GM12874 (cell line): ENCODE results near the gene PPP1R14C.

ENCODE experiments used
- CTCF ChIP-seq: IDR thresholded peaks from 2 replicates; pipeline ENCODE4 v1.5.1; 2011; ENCODE audit warnings: low read depth, mild to moderate bottlenecking, control low read depth, low read length, moderate library complexity; ENCODE audit not compliant: insufficient read depth

Gene PPP1R14C

GRCh38 chr6:150280703-150281102 lies 137.9 kb downstream of the PPP1R14C start:
- no peak for TF ChIP-seq CTCF

GRCh38 chr6:150281767-150282166 lies 138.9 kb downstream of the PPP1R14C start:
- TF ChIP-seq CTCF: no peak

- no peak for TF ChIP-seq CTCF
Observed at GRCh38 chr6:150282806-150283205, 140.0 kb downstream of the PPP1R14C start.

- no peak for TF ChIP-seq CTCF
Observed at GRCh38 chr6:150286460-150286859, 143.6 kb downstream of the PPP1R14C start.

- no peak for TF ChIP-seq CTCF
Observed at GRCh38 chr6:150286912-150287311, 144.1 kb downstream of the PPP1R14C start.

GRCh38 chr6:150288456-150288855 lies 145.6 kb downstream of the PPP1R14C start:
- TF ChIP-seq CTCF: no peak

GRCh38 chr6:150289454-150290071 lies 146.7 kb downstream of the PPP1R14C start:
- no peak for TF ChIP-seq CTCF
